NK-92 (cell line): Measurements from ENCODE around the gene NBEA.
"Not testable (repeated sequence)": the region's sequence is repeated elsewhere in the genome, so short reads cannot be mapped to it uniquely, and the experiment has no call there.

Experiments used
- DNase-seq: peaks from one replicate; lab custom pipeline; 2025; ENCODE audit not compliant: unreplicated experiment; lab: John Stamatoyannopoulos, UW

Gene NBEA

GRCh38 chr13:35378939-35379338, 436.9 kb downstream of the NBEA start:
- DNase-seq: no peak

DNA sequence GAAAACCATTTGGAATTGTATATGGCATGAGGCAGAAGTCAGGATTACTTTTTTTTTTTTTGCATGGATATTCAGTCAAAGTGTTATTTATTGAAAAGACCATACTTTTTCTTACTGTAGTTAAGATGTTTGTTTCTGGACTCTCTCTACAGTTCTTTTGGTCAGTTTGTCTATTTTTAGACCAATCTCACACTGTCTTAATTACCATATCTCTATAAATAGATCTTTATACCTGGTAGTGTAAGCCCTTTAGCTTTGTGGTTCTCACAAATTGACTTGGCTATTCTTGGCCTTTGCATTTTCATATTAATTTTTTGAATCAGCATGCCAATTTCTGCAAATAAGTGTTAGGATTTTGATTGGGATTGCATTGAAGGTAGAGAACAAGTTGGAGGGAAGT, 437.6 kb downstream of the NBEA start:
- DNase-seq: no peak

GRCh38 chr13:35387682-35388250, 445.7 kb downstream of the NBEA start:
- no peak for DNase-seq

DNA sequence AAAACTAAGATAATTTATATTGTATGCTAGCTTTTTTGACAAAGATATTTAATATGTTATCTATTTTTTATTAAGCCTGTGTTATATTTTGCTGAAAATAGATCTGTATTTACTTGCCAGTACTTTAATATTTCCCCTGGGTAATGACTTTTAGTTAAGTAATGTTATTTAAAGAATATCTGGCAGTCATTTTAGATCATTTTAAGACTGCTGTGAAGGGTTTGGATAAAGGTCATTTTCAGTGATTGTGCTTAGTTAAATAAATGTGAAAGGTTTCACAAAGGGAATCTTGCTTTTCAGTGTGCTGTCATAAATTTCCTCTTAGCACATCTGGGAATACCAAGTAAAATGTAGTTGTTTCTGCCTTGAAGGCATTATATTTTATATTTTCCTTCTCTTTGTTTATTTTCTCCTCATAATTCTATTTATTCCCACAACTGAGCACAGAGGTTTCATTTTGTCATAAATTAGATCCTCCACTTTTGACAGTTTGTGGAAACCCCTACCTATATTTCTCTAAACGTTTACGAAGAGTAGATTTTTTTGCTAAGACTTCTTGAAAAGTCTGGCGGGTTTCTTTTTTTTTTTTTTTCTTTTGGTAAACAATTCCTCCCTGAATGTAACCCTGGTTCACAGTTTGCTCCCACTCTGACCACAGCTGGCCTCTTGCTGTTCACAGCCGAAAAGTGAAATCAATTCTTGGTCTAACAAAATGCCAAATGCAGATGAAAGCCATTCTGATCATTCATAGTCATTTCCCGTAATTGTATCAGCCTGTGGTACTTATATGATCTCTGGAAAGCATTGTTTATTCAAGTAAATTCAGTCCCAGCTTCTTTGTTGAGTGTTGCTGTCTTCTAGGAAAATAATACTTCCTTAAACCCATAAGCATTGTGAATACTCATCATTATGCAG, 446.6 kb downstream of the NBEA start:
- DNase-seq: no peak

DNA sequence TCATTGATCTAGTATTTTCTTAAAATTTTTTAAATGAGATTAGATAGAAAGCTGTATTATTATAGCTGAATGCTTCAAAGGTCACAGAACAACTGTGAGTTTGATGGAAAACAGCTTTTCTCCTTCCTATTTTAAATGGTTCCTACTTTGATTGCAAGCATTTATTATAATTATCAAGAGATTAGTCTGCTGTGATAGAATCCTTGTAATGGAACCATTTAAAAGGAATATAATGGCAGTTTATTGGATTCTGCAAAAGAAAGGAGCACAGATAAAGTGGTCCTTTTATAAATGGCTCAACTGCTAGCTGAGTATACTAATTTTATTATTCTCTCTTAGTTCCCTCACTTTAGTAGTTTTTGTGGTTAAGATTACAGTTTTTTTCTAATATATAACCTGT, 447.5 kb downstream of the NBEA start:
- DNase-seq: no peak

GRCh38 chr13:35392768-35393167, 450.7 kb downstream of the NBEA start:
- DNase-seq: no peak

- DNase-seq: no peak
Observed at GRCh38 chr13:35393886-35394285, 451.8 kb downstream of the NBEA start.

GRCh38 chr13:35408285-35408684, 466.2 kb downstream of the NBEA start:
- not testable (repeated sequence) for DNase-seq

- no peak for DNase-seq
Observed at GRCh38 chr13:35411059-35411744, 469.1 kb downstream of the NBEA start.

GRCh38 chr13:35448465-35448864, 506.4 kb downstream of the NBEA start:
- no peak for DNase-seq

GRCh38 chr13:35449821-35450220, 507.8 kb downstream of the NBEA start:
- DNase-seq: no peak

- no peak for DNase-seq
Observed at GRCh38 chr13:35455022-35455421, 513.0 kb downstream of the NBEA start.

DNA sequence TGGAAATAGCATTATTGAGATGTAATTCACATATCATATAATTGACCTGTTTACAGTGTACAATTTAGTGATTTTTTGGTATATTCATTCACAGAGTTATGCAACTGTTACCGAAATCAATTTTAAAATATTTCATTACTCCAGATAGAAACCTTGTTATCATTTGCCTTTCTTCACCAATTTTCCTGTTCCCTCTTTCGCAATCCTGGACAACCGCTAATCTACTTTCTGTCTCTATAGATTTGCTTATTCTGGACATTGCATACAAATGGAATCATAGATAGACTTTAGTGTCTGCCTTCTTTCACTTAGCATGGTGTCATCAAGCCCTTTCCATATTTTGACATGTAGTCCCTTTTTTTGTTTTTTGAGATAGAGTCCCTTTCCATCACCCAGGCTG, 515.2 kb downstream of the NBEA start:
- DNase-seq: no peak

DNA sequence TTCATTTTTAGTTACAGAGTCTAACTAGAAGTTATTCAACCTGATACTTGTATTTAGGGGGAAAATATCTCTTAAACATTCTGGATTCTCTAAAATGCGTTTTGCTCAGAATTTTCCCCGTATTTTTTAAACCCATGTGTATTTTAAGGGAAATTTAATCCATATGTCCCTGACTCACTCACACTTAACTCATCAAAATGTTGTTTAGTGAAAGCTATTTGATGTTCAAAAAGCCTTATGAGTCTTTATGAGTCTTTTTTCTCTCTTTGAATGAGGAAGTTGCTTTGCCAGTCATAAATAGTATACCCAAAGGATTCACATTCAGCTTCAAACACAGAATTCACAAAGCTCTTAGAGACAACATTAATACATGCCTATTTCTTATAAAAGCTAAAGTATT, 518.0 kb downstream of the NBEA start:
- no peak for DNase-seq

DNA sequence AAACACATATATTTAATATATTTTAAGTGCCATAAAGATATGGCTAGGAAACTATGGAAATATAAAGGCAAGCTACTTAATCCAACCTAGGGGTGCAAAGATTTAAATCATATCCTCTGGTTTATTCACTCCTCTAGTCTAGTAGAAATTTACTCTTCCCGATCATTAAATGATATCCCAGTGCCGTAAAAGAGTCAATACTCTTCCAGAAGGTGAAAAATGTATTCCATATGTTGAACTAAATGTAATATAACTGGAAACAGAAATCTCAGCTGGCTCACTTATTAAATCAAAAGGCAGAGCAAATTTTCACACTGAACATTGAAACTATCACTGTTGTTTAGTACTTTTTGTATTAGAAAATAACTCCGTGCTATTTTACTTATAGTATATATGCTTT, 523.3 kb downstream of the NBEA start:
- DNase-seq: no peak

- DNase-seq: no peak
Observed at GRCh38 chr13:35468195-35468594, 526.1 kb downstream of the NBEA start.

DNA sequence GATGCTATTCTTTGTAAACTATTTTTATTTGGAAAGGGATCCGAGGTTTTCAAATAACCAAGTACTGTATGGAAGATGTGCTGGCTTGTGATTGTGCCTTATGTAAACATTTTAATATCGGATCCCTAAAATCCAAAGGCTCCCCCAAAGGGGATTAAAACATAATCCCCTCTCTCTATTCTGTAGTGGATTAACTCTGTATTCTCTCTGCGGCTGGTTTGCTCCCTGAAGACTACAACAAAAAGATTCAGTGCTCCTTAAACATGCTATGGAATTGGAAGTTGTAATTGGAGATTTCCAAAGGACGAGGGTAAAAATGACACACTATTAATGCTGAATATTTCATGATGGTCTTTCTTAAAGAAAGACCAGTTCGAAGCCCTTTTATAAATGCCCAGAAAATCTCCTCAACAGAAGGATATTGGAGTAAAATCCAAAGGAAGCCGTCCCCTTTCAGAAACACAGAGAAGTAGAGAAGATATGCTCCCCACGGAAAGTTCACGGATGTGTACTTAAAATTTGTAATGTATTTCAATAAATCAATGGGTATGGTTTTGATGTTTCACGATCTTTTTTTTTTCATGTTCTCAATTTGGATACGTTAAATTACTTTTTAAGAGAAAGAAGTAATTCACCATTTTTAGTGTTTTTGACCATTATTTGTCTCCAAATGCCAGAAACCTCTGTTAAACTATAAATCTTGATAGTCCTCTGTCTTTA, 527.9 kb downstream of the NBEA start:
- no peak for DNase-seq

GRCh38 chr13:35470671-35471661, 528.9 kb downstream of the NBEA start:
- DNase-seq: no peak

GRCh38 chr13:35471706-35472322, 529.7 kb downstream of the NBEA start:
- DNase-seq: no peak
